NT2/D1 (cell line): ENCODE results near the gene RBPMS2.
"Not testable (repeated sequence)": the region's sequence is repeated elsewhere in the genome, so short reads cannot be mapped to it uniquely, and the experiment has no call there.

Experiments
- SUZ12 ChIP-seq: IDR thresholded peaks from 2 replicates; pipeline ENCODE4 v1.6.1; 2011; ENCODE audit not compliant: insufficient read length, insufficient read depth; ENCODE audit errors: extremely low read depth
- YY1 ChIP-seq: IDR thresholded peaks from 2 replicates; pipeline ENCODE4 v1.6.1; 2011; ENCODE audit not compliant: insufficient read length, insufficient read depth
- ZNF274 ChIP-seq: IDR thresholded peaks from 2 replicates; pipeline ENCODE4 v1.6.1; 2011; ENCODE audit warnings: mild to moderate bottlenecking, low read depth, low read length

- TF ChIP-seq ZNF274, YY1, SUZ12: not testable (repeated sequence)
These were observed 39.6 kb upstream of the RBPMS2 start for GRCh38 chr15:64814965-64815364.
